ENCODE results near the gene WDFY2.

The WDFY2 gene

GRCh38 chr13:51777921-51778320 is 193.7 kb downstream of the WDFY2 start:
- no peak for DNase-seq

- no peak for DNase-seq
Observed at GRCh38 chr13:51778392-51778791, 194.1 kb downstream of the WDFY2 start.

DNA sequence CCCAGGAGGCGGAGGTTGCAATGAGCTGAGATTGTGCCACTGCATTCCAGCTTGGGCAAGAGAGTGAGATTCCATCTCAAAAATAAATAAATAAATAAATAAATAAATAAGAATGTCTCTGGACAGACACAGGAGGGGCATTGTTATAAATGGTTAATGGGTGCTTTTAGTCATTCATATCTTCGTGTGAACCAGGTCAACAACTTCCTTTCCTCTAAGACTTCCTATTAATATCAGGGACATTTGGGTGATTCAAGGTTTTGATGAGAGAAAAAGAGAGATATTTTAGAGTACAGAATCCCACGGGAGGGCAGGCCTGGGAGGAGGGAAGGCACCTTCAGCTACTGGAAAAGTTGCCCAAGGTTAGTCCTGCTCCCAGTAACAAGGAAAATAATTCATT is 195.8 kb downstream of the WDFY2 start:
- DNase-seq: no peak

DNA sequence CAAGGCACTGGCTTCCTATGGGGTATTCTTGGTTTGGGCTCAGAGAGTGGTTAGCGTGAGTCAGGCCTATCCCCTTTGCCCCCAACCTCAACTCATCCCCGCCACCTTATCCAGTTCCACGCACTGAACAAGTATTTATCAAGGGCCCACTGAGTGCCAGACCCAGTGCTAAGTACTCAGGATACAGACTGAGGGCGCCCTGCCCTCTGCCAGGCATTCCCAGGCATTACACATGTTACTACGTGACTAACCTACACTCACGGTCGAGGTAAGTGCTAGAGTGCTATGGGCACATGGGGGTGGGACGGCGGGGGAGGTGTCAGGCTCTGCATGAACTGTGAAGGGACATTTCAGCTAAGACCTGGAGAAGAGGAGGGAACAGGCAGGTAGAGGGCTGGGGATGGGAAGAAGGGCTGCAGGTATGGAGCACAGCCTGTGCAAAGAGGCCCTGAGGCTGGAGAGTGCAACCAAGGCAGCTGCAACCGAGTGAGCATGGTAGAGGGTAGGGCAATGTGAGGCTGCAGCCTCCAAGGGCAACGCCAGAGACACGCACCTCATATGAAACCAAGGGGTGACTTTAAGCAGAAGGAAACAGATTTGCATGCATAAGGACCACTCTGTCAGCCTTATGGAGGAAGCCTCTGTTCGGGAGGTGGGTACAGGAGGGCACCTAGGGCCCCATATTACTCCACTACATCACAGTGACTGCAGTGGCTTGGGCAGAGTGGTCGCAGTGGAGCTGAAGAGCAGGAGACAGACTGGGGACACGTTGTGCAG is 197.2 kb downstream of the WDFY2 start:
- DNase-seq: peak; percentile 43

- DNase-seq: no peak
Observed at GRCh38 chr13:51782026-51782710, 197.9 kb downstream of the WDFY2 start.

DNA sequence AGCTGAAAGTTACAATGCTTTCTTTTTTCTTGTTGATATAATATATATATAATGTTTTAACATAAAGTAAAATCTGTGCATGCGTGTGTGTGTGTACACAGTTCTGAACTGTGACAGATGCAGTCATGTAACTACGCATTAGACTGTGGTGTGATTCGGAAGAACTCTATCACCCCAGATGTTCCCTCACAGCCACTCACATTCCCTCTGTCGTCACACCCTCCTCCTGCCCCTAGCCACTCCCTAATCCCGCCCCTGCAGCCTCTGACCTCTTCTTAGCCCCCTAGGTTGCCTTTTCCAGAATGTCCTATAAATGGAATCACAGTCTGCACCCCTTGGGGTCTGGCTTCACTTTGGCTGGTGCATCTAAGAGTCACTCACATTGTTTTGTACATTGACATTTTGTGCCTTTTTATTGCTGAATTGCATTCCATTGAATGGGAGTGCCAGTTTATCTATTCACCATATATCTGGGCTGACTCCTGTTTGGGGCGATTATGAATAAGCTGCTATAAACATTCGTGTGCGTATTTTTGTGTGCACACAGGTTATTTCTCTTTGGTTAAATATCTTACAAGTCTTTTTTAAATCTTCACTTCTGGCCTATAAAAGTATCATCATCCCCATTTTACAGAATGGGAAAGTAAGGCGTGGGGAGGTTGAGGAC is 199.3 kb downstream of the WDFY2 start:
- DNase-seq: no peak

GRCh38 chr13:51784097-51784496 is 199.8 kb downstream of the WDFY2 start:
- DNase-seq: no peak

DNA sequence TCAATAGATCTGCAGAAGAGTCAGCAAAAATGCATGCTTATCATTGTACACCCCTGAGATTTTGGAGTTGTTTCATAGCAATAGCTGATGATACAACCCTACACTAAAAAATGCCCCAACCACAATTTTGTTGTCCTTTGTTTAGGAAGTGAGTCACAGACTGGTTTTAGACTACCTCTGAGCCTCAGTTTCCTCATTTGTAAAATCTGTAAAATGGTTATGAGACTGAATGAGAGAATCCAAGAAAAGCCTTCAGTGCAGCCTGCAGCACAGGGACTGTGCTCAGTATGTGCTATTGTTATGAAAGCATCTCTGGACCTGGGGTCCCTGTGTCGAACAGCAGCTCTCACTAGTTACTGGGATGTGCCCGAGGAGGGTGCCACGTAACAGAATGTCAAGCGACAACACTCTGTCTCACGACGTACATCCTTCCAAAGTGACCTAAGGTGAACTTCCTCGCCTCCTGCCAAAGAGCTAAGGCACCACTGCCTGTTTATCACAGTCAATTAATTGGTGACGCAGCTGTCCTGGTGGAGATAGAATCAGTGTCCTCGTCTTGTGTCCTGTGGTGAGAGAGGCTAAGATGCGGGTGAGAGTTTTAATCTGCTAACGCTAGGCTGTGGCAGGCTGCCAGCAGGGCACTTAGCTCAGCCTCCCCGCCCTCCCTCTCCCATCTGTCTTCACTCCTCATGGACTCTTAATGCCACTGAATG is 201.6 kb downstream of the WDFY2 start:
- peak; percentile 24 for DNase-seq

DNA sequence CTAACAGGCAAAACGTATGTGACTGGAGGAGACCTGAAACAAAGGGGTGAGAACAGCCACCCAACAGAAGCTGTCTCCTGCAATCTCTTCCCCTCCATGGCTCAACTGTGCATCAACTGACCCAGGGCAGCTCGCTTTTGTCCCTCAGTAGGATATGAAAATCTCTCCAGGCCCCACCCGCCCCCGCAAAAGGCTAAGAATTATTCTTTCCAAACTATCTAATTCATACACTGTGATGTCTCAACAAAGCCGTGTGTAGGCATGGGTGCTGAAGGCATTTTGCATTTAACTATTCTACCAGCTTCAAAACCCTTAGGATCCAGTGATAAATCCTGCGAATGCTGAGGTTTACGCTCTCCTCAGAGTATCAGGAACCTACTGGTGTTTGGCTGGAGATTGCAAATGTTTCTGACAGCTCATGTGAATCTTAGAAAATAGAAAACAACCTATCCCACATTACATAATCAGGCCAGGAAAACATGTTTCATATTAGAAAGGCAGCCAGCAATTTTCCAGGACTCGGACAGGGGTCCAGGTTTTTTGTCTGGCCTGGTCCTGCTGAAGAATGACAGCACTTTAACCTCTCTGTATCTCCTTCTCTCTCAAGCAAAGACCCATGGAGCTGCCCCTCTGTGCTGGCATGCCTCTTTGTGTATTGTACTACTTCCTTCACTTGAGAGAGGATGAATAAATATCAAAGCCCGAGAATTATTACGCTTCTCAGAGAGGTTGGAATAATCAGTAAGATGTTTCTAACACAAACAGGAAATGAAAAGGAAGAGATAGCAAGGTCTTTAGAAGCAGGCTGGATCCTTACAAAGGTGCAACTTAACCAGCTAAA is 202.4 kb downstream of the WDFY2 start:
- no peak for DNase-seq

DNA sequence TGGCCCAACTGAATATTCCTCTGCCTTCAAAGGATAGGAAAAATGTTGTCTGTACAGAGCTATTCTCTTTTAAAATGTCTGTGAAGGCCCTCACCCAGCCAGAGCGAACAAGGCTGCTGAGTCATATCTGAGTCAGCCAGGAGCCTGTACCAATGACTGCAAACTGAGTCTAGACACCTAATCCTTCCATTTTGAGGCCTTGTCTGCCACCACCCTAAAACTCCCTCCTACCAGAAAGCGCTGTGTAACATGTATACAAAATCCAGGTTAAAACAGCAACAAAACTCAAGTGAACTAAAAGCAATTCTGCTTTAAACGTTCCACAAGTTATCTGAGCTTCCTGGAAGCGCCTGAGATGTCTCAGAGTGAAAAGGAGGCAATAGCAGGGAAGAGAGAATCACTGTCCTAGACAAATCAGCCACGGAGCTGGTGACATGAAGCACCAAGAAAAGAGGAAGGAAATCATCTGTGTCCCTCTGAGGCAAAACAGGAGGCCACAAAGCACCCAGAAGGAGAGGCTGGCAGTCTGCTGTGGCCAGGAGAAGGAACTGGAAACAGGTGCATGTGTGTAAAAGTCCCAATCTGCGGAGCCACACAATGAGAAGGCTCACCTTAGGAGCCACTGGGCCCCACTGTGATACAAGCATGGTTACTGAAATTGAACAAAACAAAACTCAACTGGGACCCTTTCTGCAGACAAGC is 209.5 kb downstream of the WDFY2 start:
- DNase-seq: no peak

DNA sequence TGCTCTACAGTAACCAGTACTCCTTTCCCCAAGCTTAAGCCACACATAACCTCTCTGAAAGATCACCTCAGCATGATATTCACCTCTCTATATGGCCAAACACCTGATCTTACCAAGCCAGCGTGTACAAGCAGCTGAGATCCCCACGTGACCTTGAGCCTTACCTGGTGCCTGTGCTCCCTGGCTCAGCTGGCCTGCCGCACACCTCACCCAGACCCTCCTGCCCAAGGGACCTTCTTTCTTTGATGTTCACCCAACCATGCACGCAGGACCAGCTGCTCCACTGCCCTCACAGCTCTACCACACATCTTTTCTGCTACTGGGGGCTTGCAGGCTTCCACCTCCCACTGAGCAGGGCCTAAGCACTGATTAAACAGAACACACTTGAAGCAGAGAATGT is 210.7 kb downstream of the WDFY2 start:
- DNase-seq: no peak

- no peak for DNase-seq
Observed at GRCh38 chr13:51795419-51795818, 211.2 kb downstream of the WDFY2 start.

GRCh38 chr13:51796546-51796945 is 212.3 kb downstream of the WDFY2 start:
- DNase-seq: no peak

DNA sequence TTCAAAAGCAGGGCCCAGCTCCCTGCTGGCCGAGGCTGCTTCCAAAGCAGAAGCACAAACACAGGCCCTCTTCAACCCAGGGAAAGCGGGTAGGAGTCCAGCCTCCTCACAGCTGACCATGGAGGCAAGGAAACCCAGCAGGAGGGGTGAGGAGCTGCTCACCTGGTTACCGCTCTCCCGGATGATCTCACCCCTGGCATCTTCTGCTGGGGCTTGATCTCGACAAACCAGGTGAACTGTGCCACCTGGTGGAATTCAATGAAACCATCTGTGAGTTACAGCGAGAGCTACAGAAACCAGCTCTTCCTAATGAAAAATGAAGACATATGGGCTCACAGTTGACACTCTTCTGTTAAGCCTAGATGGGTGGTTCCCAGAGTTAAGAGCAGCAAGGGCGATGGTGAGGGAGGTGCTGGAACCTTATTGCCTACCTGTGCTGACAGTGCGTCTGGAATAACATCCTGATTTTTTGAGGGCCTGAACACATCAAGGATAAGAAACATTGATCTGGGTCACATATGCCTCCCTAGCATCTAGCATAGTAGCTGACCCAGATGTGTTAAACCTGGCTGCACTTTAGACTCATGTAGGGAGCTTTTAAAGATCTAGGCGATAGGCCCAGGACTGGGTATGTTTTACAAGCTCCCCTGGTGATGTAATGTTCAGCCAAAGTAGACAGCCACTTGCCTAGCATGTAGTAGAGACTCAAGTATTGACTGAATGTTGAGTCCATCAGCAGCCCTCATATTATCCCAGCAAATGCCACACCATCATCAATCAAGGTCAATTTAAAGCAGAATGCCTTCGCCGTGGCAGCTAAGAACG is 213.6 kb downstream of the WDFY2 start:
- peak; percentile 25 for DNase-seq

DNA sequence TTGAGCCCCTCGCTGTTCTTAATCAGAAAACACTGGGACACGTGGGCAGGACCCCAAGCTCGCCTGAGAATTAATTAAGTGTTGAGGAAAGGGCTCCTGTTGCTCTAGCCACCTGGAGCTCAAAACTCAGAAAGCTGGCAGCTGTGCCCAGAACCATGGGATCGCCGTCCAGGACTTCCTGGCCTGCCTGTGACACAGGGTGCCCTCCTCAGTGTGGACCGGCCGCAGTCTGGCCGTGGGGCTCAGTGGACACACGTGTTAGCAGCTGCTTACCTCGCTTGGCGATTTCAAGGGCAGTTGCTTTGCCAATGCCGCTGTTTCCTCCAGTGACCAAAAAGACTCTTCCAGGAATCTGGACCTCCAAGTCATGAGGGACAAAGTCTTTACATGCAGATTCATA is 215.0 kb downstream of the WDFY2 start:
- DNase-seq: no peak

DNA sequence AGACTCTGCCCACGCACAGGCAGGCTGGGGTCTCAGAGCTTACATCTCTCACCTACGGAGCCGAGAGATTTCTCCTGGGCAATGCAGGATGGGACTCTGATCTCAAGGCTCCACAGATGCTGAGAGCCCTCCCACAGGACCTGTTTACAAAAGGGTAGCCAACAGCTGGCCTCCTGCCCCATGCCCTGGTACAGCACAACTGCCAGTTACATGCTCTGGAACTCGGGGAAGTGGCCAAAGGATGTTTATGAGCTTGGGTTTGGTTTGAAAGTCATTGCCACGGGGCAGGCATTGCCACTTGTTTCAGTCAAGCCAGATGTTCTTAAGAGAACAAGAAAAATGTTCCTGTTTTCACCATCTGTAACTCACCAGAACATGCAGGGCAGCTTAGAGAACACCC is 216.2 kb downstream of the WDFY2 start:
- DNase-seq: no peak

- peak; percentile 14 for DNase-seq
Observed at GRCh38 chr13:51801631-51802099, 217.4 kb downstream of the WDFY2 start.

- DNase-seq: no peak
Observed at GRCh38 chr13:51802631-51803418, 218.6 kb downstream of the WDFY2 start.

DNA sequence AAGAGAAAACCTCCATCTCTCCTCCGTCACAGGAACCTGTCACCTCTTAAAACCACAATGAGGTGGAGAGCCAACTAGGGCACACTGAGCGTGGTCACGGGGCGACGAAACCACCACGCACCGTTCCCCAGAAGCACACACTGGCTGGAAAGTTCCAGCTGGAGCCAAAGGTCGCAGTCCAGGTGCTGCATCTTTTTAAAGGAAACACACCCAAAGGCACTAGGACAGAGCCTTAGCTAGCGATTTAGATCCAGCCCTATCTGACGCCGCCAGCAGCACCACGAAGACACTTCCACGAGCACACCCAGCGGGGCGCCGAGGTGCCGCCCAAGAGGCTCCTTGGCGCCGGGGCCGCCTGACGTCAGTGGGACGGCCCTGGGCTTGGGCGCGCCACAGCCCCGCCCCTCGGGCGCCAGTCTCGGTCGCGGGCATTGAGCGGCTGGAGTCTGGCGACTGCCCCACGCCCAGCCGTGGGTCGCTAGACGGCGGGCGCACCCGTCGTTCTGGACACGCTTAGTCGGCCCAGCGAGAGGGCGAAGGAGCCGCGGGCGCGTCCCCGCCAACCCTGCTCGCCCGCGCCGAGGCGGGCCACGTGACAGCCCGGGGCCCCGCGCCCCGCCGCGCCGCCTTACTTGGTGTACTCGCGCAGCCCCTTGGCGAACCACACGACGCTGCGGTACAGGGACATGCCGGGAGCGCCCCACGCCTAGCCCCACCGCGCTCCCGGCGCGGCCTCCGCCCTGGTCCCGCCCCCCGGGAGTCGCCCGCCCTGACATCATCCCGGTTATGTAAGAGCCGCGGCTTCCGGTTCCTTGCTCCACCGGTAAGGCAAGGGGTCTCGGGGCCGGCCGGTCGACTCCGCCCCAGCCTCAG is 219.4 kb downstream of the WDFY2 start, which contains the start of gene DHRS12:
Gene DHRS12 (minus strand): TSS at position 742 of the 873 bp plus-strand sequence. CDS start 4,504 bp downstream, outside the sequence.
- peak; percentile 33 for DNase-seq

Data from SHP77 treated with DMSO at 0.1 percent for 48 hours (cell line).